Measurements from ENCODE around the gene CUL3.

- no peak for TF ChIP-seq POLR2A (IDR thresholded peaks at IDR 0.05; ENCODE audit: low read depth, low read length)
- TF ChIP-seq TAF1 (IDR thresholded peaks at IDR 0.05; ENCODE audit: low read depth, low read length): no peak
- no peak for TF ChIP-seq POLR2AphosphoS5 (IDR thresholded peaks at IDR 0.05; ENCODE audit: low read depth, low read length)
- no peak for TF ChIP-seq SPI1 (IDR thresholded peaks at IDR 0.05; ENCODE audit: low read depth, low read length)
- TF ChIP-seq PAX5 (IDR thresholded peaks at IDR 0.05; ENCODE audit: insufficient read depth, low read length, severe bottlenecking): no peak
- TF ChIP-seq POU2F2 (IDR thresholded peaks at IDR 0.05; ENCODE audit: low read depth, low read length): no peak
Observed at GRCh38 chr2:224427471-224427870, 157.7 kb downstream of the CUL3 start.

Data from GM12891 (cell line).